ENCODE results near the gene CDKN1A.
"Not testable (repeated sequence)": the region's sequence is repeated elsewhere in the genome, so short reads cannot be mapped to it uniquely, and the experiment has no call there.

CDKN1A gene

GRCh38 chr6:36651659-36652379 lies 26.7 kb upstream of the CDKN1A start:
- TF ChIP-seq TARDBP (IDR thresholded peaks at IDR 0.05) (no peak), FOXA1 (IDR thresholded peaks at IDR 0.05) (no peak), FOXK2 (IDR thresholded peaks at IDR 0.05) (no peak), LEF1 (IDR thresholded peaks at IDR 0.05; ENCODE audit: borderline replicate concordance) (no peak), PKNOX1 (IDR thresholded peaks at IDR 0.05) (no peak), ELF4 (IDR thresholded peaks at IDR 0.05) (no peak), CTBP1 (IDR thresholded peaks at IDR 0.05; ENCODE audit: borderline replicate concordance) (no peak), SUZ12 (IDR thresholded peaks at IDR 0.05) (no peak), ZNF384 (IDR thresholded peaks at IDR 0.05) (no peak), NFRKB (IDR thresholded peaks at IDR 0.05) (no peak), HDGF (IDR thresholded peaks at IDR 0.05; ENCODE audit: borderline replicate concordance) (no peak), SP1 (IDR thresholded peaks at IDR 0.05) (no peak), BHLHE40 (IDR thresholded peaks at IDR 0.05; ENCODE audit: borderline replicate concordance) (no peak), FOXM1 (IDR thresholded peaks at IDR 0.05; ENCODE audit: borderline replicate concordance) (no peak), L3MBTL2 (conservative IDR thresholded peaks at IDR 0.05) (no peak), ARNT (IDR thresholded peaks at IDR 0.05) (no peak)
- ChIA-PET POLR2A (interaction anchor here (1.1 to 1.5 kb wide), 2 partner anchors 10 to 15 kb away, joined by 3 to 5 read pairs; no protein-coding TSS in a partner anchor), CTCF (no interaction called here)
- no peak for DNase-seq (ENCODE audit: extremely low spot score)

- ChIA-PET CTCF (interaction anchor here (0.6 kb wide), 1 partner anchor 295 kb away, joined by 4 read pairs; no protein-coding TSS in a partner anchor), POLR2A (interaction anchor here (1.5 kb wide), 1 partner anchor 25 kb away, joined by 7 read pairs; no protein-coding TSS in a partner anchor)
- DNase-seq (ENCODE audit: extremely low spot score): not testable (repeated sequence)
- TF ChIP-seq ZNF384 (IDR thresholded peaks at IDR 0.05): peak; percentile 52; the same call in 1 of the 2 replicates
Measured at GRCh38 chr6:36654469-36654868, 24.0 kb upstream of the CDKN1A start.

GRCh38 chr6:36655085-36655724 lies 23.3 kb upstream of the CDKN1A start:
- ChIA-PET POLR2A (interaction anchor here (1.5 kb wide), 1 partner anchor 25 kb away, joined by 7 read pairs; no protein-coding TSS in a partner anchor), CTCF (interaction anchor here (0.6 kb wide), 1 partner anchor 294 kb away, joined by 4 read pairs; no protein-coding TSS in a partner anchor)
- TF ChIP-seq SP1 (IDR thresholded peaks at IDR 0.05) (no peak), TARDBP (IDR thresholded peaks at IDR 0.05) (no peak), ZNF384 (IDR thresholded peaks at IDR 0.05) (no peak), PKNOX1 (IDR thresholded peaks at IDR 0.05) (no peak), HDGF (IDR thresholded peaks at IDR 0.05; ENCODE audit: borderline replicate concordance) (no peak), NFRKB (IDR thresholded peaks at IDR 0.05) (no peak), FOXM1 (IDR thresholded peaks at IDR 0.05; ENCODE audit: borderline replicate concordance) (no peak), FOXK2 (IDR thresholded peaks at IDR 0.05) (no peak), FOXA1 (IDR thresholded peaks at IDR 0.05) (no peak), ARNT (IDR thresholded peaks at IDR 0.05) (no peak), CTBP1 (IDR thresholded peaks at IDR 0.05; ENCODE audit: borderline replicate concordance) (no peak)
- no peak for DNase-seq (ENCODE audit: extremely low spot score)

- DNase-seq (ENCODE audit: extremely low spot score): no peak
- ChIA-PET POLR2A (no interaction called here), CTCF (interaction anchor here (0.6 kb wide), 1 partner anchor 689 kb away, joined by 3 read pairs; no protein-coding TSS in a partner anchor)
- TF ChIP-seq TARDBP (IDR thresholded peaks at IDR 0.05): no peak
- no peak for TF ChIP-seq NFRKB (IDR thresholded peaks at IDR 0.05)
- no peak for TF ChIP-seq FOXK2 (IDR thresholded peaks at IDR 0.05)
- no peak for TF ChIP-seq L3MBTL2 (conservative IDR thresholded peaks at IDR 0.05)
- TF ChIP-seq SP1 (IDR thresholded peaks at IDR 0.05): no peak
- no peak for TF ChIP-seq HDGF (IDR thresholded peaks at IDR 0.05; ENCODE audit: borderline replicate concordance)
- TF ChIP-seq FOXM1 (IDR thresholded peaks at IDR 0.05; ENCODE audit: borderline replicate concordance): no peak
- no peak for TF ChIP-seq BHLHE40 (IDR thresholded peaks at IDR 0.05; ENCODE audit: borderline replicate concordance)
- TF ChIP-seq ELF4 (IDR thresholded peaks at IDR 0.05): no peak
- TF ChIP-seq LEF1 (IDR thresholded peaks at IDR 0.05; ENCODE audit: borderline replicate concordance): no peak
- TF ChIP-seq FOXA1 (IDR thresholded peaks at IDR 0.05): no peak
- no peak for TF ChIP-seq ZNF384 (IDR thresholded peaks at IDR 0.05)
- TF ChIP-seq CTBP1 (IDR thresholded peaks at IDR 0.05; ENCODE audit: borderline replicate concordance): no peak
- no peak for TF ChIP-seq ARNT (IDR thresholded peaks at IDR 0.05)
- no peak for TF ChIP-seq SUZ12 (IDR thresholded peaks at IDR 0.05)
- TF ChIP-seq PKNOX1 (IDR thresholded peaks at IDR 0.05): no peak
Measured at GRCh38 chr6:36656441-36656840, 22.1 kb upstream of the CDKN1A start.

- TF ChIP-seq FOXM1 (IDR thresholded peaks at IDR 0.05; ENCODE audit: borderline replicate concordance): no peak
- TF ChIP-seq L3MBTL2 (conservative IDR thresholded peaks at IDR 0.05): no peak
- no peak for TF ChIP-seq SUZ12 (IDR thresholded peaks at IDR 0.05)
- no peak for TF ChIP-seq TARDBP (IDR thresholded peaks at IDR 0.05)
- no peak for TF ChIP-seq ELF4 (IDR thresholded peaks at IDR 0.05)
- no peak for TF ChIP-seq SP1 (IDR thresholded peaks at IDR 0.05)
- TF ChIP-seq ZNF384 (IDR thresholded peaks at IDR 0.05): no peak
- no peak for TF ChIP-seq HDGF (IDR thresholded peaks at IDR 0.05; ENCODE audit: borderline replicate concordance)
- TF ChIP-seq LEF1 (IDR thresholded peaks at IDR 0.05; ENCODE audit: borderline replicate concordance): no peak
- no peak for TF ChIP-seq CTBP1 (IDR thresholded peaks at IDR 0.05; ENCODE audit: borderline replicate concordance)
- TF ChIP-seq FOXK2 (IDR thresholded peaks at IDR 0.05): no peak
- TF ChIP-seq NFRKB (IDR thresholded peaks at IDR 0.05): no peak
- no peak for TF ChIP-seq PKNOX1 (IDR thresholded peaks at IDR 0.05)
- no peak for TF ChIP-seq BHLHE40 (IDR thresholded peaks at IDR 0.05; ENCODE audit: borderline replicate concordance)
- TF ChIP-seq ARNT (IDR thresholded peaks at IDR 0.05): no peak
- TF ChIP-seq FOXA1 (IDR thresholded peaks at IDR 0.05): no peak
- POLR2A ChIA-PET: interaction anchor here (1.3 to 2.2 kb wide), 2 partner anchors 10 to 21 kb away, joined by 3 to 7 read pairs; partner anchors contain the start of gene CDKN1A
- no peak for DNase-seq (ENCODE audit: extremely low spot score)
- CTCF ChIA-PET: no interaction called here
Measured at GRCh38 chr6:36657271-36657670, 21.2 kb upstream of the CDKN1A start.
